Measurements from ENCODE around the gene TMEM179.

Gene TMEM179

DNA sequence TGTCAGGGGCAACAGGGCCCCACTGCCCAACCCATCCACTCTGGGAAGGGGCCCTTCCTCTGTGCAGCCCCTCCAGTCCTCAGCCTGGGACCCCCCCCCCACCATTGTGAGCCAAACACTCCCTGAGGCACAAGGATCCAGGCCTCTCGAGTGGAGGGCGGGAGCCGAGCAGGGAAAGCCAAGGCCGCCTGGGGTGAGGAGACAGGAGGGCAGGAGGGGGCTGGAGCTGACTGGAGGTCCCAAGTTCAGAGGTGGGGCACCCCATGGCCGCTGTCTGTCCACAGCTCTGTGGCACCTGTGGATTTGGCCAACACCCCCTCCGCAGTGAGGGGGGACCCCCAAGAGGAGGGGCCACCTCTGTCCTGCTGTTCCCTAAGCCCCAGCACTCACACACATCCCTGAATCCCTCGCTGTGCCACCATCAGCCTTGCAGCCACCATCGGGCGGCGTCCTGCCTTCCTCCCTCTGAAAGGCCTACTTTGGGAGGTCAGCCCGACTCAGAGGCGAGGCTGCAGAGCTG lies 50.4 kb downstream of the TMEM179 start:
- DNase-seq, result no peak

DNA sequence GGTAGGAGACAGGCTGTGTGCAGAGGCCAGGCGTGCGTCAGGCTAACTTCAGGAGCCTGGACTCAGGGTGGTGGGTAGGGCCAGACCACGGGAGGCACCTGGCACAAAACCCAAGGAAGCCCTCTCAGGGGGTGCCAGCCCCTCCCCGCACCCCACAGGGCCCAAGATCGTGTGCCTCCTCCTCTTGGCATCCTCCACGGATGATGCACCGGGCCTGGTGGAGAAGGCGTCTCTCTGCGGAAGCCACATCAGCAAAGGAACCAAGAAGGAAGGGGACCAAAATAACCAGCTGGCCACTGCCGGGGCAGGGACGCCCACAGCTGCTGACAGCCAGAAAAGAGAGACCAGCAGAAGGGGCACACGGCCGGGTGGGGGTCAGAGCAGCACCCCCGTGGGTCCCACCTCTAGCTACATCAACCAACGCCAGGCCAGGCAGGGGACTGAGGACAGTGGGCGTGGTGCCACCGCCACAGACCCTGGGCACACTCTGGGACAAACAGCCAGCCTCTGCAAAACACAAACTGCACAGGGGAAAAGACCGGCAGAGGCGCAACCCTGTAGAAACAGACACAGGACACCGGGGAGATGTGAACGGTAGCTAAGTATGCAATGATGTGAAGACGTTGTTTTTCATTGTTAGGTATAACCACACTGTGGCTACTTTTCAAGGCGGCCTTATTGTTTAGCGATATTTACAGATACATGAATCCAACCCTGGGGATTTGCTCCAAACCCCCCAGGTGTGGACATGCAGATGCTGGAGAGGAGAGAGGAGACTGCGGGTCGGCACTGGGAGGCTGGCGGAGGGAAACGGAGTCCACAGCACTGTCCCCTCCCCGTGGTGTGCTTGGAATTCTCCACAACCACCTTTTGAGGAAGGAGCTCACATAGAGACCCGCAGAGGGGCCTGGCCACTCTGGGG lies 51.1 kb downstream of the TMEM179 start:
- DNase-seq, result no peak

DNA sequence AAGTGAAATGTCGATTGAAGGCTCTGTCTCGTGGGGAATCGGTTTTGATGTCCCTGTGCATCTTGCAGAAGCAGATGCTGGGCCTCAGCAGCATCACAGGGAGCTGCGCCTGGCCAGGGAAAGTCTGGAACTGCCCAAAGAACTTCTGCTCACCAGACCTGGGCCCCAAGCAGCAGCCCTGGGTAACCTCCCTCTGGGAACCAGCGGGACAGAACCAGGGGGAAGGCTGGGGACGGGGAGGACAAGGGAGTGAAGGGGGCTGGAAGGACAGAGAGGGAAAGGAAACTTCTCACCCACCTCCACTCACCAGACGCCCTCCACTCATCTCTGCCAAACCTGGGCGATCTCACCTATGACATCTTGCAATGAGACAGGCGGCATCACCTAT lies 51.8 kb downstream of the TMEM179 start:
- no peak for DNase-seq

DNA sequence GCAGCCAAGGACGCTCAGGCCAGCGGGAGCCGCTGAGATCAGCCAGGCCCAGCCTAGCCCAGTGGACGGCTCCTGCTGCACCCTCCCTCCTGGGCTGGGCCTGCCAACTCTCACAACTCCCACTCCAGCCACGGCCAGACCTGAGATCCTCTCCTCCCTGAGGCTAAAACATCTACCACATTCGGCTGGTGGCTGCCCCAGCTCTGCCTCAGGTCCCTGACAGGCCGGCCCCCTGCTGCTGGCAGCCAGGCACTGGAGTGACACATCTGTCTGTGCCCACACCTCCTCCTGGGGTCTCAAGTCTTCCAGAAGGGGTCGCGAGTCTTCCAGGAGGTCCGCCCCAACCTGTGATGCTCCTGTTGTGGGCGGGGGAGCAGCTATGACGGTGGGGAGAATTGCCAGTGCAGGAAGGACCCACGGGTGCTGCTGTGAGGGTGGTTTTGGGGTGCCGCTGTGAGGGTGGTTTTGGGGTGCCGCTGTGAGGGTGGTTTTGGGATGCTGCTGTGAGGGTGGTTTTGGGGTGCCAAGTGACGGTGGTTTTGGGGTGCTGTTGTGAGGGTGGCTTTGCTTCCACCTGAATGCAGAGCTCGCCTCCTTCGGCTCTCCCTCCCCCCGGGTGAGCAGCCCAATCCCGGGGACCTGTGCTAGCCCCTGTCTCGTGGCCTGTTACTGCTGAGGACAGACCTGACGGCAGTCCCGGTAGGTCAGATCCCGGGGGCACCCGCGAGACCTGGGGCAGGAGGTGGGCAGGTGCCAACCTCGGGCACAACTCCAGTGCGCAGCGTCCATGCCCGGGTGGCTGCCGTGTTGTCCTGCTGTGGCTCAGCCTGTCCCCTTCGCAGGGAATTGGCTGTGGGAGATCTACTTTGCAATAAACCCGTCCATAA lies 52.5 kb downstream of the TMEM179 start:
- DNase-seq, result no peak

DNA sequence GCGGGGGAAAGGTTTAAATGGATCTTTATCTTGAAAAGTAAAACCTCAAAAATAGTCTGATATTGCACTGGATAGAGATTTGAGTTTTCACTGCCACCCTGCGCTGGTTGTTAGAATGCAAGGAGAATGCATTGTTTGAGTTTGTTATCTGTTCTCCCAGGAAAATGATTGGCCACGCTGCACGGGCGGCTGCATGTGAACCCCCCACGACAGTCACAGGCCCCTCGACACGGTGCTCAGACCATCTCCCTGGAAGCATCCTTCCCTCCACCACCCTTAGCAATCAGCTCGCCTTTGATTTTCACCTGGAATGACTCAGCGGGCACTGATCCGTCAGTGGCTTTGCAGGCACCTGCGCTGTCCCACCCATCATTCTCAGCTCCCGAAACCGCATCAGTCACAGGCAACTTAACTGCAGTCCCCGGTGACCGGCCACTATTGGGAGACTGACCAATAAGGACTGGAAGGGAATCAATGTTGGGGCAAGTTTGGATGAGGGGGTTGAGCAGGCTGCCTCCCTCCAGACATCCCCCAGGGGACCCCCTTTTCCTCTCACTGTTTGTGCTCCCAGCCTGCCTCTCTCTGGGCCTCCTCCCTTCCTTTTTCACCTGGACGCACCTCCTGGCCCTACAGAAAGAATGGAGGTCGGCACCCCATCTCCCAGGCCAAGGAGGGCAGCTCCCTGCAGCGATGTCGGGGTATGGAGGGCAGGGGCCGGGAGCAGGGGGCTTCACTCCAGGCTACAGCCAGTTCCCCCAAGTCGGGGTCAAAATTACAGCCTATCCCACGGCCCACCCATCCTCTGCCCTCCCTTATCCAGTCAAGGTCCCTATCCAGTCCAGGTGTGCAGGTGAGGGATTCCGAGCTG lies 53.5 kb downstream of the TMEM179 start:
- no peak for DNase-seq

DNA sequence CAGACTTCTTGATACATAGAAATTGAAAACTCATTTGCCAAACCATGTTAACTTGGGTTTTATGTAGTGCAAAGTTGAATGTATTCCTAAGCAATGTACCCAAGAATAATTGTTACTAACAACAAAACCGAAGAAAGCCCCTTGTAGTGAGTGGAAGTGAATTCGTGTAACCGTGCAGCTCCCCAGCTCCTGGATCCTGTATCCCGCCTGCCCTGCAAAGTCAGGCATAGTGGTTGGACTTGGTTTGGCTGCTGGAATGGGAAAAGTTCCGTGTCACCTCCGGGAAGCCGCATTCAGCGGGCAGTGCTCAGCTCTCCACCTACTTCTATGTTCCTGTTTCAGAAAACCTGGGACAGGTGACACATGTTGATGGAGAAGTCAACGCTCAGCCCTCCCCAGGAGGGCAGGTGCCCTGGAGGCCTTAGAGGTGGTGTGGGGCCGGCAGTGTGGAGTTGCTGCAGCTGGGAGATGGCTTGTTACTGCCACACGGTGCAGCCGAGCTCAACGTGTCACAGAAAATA lies 54.2 kb downstream of the TMEM179 start:
- no peak for DNase-seq

DNA sequence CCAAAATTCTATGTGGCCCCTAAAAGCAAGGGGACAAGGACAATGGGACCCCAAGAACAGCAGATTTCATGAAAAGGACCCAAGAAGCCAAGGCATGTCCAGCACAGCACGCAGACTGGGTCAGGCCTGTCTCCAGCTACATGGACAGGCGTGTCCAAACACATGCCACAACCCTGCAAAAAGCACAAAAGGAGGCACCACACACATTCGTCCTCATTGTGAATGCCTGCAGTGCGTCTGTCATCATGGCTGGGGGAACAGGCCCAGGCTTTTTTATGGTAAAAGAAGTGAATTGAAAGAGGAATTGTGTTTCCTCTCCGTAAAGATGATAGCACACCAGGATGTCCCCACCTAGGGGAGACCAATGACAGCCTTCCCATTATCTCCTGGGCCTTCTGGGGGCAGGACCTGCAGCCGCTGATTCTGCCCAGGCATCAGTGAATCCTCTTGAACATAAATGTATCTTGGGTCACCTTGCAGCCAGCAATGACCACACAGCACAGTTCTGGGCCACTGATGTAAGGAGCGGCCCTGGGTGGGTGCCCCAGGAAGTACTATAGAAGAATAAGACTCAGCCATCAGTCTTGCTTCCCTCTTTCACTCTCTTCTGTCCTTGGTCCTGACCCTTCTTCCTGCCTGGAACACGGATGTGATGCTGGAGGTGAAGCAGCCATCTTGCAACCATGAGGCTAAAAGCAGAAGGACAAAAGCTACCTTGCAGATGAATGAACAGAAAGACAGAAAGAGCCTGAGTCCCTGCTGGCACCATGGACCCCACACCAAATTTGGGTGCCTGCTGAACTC lies 54.8 kb downstream of the TMEM179 start:
- DNase-seq, result no peak

DNA sequence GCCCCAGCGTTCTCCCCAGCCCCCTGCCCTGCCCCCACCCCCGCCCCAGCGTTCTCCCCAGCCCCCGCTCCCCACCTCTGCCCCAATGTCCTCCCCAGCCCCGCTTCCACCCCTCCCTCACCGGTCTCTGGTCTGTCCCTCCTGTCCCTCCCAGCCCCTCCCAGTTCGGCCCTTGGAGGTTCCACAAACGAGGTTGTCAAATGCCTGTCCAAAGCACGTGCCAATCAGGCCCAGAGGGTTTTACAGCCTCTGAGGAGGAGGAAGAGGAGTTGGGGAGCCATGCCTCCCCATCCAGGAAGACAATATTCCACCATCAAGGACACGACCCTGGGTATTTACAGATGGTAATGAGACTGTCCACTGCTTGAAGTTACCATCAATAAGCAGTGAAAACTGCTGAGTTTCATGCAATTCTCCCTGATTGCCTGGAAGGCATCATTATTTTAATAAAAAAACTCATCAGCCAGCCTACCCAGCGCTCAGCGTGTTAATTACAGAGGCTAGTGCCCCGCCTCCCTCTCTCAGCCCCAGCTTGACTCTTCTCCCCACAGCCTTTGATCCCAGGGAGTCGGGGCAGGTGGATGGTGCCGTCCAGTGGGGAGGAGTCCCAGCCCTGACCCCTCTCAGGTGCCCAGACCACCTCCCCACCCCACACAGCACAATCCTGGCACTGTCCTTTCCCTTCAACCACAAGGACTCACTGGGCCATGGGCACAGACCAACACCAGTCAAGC lies 55.6 kb downstream of the TMEM179 start:
- no peak for DNase-seq

DNA sequence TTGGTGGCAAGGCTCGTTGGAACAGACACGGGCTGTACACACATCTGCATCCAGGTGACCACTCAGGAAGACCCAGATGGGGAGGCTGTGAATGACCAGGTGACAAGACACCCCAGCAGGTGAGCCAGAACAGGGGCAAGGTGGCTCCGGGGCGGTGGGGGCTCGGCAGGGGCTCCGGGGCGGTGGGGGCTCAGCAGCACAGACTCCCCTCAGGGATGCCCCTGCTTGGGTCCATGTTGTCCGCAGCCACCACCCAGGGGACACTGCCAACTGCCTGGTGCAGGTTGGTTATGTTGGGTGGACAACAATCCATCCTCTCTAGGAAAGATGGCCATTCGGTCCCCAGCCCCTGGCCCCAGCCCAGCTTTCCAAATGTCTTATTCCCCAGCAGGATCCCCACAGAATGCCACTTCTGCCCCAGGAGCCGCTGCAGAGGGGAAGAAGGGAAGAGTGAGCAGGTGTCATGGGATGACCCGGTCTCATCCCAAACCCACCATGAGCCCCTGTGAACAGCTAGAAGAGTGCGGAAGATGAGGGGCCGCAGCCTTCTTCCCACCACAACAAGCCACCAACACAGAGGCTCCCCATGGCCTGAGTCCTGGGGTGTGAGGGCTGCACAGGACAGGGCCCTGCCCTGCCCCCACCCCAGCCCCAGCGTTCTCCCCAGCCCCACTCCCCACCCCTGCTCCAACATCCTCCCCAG lies 56.4 kb downstream of the TMEM179 start:
- no peak for DNase-seq

DNA sequence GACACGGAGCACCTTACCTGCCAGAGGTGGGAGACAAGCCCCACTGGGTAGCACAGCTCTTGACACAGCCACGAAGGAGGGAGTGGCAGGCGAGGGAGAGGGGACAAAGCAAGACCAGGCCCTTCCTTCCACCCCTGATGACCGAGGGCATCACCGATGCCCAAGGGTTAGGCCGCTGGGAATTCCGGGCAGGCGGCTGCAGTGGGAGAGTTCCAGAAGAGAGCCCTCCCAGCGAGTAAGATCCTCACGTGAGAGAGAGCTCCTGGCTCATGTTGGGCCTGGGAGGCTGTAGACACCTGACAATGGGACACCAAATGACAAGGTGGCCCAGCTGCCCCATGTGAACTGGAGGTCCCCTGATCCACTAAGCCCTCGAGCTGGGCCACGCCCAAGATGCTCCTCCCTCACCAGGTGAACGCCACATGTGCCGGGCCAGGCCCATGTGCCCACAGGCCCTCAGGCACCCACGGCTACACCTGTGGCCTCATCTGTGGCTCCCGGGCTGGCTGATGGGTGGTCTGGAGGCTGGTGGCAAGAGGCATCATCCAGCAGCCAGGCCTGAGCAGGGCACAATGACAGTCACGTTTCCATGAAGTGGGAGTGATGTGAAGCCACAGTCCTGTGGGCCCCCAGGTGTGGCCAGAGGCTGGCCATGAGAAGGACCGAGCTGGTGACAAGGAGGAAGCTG lies 57.1 kb downstream of the TMEM179 start:
- DNase-seq, result no peak

DNA sequence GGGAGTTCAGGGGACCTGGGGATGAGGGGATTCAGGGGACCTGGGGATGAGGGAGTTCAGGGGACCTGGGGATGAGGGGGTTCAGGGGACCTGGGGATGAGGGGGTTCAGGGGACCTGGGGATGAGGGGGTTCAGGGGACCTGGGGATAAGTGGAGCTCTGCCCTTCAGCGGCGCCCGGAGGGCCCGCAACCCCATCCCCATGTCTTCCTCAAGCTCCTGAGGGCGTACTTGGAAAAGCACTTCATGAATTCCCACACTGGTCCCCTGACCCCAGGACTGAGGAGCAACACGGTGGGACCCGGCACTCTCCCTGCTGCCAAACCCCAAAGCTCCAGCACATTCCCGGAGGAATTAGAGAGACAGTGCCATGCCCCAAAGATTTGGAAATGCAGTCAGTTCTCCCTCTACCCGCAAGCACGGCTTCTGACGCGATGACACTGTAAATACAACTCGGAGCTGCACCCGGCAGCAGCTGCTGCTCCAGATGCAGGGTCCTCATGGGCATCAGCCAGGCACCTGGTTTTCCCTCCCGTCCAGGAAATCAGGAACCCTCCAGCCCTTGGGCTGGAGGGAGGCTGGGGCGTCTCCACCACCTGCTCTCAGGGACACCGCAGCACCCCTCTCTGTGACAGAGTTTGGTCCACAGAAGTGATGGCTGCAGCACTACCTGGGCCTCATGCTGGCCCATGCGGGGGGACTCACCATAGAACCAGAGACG lies 57.8 kb downstream of the TMEM179 start:
- DNase-seq, result no peak

DNA sequence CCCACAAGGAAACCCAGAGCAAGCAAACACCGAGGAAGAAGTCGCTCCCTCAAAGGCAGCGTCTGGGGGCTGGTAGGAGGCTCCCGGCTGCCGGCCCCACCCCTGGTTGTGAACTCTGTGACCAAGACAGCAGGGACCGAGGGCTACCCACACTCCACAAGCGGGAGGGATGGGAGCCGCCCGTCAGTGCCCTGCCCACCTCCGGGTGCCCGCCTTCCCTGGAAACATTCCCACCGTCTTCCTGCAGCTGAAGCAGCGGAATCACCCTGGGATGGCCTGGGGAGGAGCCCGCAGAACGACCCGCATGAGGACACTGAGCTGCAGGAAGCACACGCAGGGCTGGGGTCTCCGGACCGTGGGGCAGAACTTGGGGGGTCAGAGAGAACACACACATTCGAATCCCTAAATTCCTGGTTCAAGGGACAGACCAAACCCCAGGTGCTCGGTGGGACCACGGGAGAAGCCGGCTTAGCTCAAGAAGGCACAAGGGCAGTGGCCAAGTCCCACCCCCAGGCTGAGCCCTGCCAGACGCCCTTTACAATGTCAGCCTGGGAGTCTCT lies 58.5 kb downstream of the TMEM179 start:
- no peak for DNase-seq

DNA sequence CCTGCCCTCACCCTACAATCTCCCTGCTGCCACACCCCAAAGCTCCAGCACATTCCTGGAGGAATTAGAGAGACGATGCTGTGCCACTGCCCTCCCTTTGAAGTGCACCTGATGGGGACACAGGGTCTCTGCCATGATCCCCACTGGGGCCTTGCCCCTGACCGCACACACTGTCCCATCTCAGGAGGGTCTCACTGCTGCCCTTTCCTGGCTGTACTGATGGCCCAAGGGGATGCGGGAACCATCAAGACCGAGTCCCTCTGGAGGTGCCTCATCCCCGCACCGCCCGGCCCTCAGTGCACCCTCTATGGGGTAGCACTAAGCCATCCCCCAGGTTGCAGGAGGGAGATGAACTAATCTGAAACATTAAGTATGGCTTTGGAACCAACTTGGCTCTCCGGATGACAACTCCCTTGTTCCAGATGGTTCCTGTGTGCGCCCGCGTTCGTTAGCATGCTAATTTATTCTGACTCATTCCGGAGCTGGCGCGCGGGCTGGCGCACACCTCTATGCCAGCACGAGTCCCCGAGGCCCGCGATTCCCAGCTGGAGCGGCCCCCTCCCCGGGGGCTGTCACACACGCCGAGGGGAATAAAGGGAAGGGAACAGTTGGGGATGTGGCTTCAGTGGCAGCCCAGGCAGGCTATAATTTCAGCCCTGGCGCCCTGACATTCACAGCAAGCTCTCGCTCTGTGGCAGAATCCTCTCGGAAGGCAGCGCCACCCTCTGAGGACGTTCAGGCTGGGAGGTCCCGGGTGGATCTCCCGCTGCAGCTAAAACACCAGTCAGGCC lies 59.2 kb downstream of the TMEM179 start:
- DNase-seq, result no peak

DNA sequence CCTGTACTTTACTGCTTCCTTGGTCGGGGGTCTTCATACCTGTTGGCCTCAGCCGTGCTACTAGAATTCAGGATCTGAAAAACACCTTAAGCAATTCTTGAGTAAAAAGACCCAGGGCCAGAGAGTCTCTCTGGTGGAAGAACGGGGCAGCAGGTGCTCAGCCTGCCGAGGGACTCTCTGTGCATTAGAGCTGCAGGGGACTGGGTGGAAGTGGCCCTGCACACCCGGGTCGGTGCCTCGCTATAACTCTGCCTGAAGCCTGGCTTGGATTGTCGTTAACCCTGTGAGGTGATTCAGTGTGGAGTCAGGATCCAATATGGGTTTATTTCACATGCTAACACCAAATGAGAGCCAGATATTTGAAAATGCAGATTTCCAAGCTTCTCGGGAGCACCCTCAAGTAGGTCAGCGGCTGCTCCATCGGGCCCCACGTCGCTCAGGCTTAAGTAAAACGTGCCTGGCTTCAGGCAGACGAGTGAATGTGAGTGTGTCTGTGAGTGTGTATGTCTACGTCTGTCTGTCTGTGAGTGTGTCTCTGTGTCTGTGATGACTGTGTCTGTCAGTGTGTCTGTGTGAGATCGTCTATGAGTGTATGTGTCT lies 60.1 kb downstream of the TMEM179 start:
- DNase-seq, result no peak

DNA sequence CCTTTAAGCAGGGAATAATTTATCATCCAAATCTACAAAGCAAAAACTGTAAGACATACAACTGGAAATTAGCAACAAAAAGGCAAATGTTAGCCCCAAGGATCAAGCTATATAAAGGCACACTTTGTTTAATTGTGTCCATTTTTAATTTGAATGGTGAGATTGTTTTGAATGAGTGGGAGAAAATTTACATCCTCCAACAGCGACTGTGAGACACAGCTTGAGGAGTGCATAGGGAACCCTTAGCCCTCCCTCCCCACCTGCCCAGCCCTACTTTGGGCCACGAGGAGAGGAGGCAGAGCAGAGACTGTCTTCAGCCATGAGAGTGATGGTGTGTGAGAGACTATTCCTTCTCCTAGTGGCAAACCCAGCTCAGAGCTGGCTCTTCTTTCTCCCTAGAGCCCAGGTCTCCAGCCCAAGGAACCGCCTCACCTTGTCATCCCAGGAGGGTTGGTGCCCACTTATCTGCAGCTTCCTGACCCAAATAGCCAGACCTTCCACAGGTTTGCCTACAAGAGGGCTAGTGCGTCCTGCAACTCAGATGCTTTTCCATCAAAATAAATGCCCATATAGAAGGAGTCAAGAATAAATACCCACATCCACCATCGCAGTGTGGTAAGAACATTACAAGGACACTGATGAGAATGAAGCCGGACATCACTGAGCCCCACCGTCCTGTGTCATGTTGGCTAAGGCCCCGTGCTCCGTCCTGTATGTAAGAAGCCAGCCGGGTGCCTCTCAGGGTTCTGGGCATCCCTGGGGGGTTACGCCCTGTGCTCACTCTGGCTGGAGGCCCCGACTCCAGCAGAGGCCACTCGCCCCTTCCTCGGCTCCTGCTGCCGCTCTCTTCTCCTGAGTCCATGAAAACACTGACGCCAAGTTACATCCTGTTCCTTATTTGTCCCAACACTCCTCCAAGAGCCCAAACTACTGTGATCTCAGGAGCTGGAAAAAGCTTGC lies 61.4 kb downstream of the TMEM179 start:
- no peak for DNase-seq

DNA sequence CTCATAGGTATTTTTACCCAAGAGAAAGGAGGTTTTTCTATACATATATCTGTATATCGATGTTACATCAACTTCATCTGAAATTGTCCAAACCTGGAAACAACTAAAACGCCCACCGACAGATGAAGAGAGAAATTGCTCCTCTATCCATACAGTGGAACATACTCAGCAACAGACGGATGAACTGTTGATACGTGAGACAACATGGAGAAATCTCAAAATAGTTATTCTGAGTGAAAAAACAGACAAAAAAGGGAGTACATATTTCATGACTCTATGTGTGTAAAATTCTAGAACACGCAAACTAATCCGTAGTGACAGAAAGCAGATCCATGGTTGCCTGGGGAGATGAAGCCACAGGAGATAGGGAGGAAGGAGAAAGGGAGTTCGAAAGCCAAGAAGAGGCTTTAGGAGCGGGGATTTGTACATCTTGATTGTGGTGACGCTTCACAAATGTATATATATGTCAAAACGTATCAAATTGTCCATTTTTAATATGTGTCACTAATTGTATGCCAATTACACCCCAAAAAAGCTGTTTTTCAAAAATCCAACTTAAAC lies 62.6 kb downstream of the TMEM179 start:
- no peak for DNase-seq

Data from OCI-M1 (cell line).